Measurements from ENCODE around the gene ST6GAL1. TPM values are rescaled to one million over a fixed set of nuclear protein-coding genes. Genes with fewer than 3 reads are reported as not detected.

The ST6GAL1 gene
- total and polyA plus RNA-seq, 4 experiments from 2014 or later = 165 to 232 (median 197) TPM

- intact Hi-C loops (cut with micrococcal nuclease) = no loop called here
Observed at GRCh38 chr3:187107989-187108388, 177.7 kb downstream of the ST6GAL1 start.

DNA sequence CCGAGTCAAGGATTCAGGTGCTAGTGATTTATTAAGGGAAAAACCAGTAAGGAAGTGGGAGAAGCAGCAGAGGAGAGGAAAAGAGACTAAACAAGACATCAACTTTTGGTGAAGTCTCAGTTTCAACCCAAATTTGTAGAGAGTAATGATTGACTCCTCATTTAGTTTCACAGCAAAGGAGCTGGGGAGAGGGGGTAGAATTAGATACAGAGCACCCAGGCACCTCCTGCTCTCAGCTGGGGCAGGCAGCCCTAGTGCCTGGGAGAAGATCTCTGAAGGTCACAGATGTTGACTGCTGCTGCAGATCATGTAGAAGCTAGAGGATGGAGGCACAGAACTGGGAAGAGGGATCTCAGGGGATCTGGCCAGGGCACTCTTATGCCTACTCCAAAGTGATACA lies 179.8 kb downstream of the ST6GAL1 start:
- Histone ChIP-seq H3K27ac (ENCODE audit: low read depth, low read length) (no peak overlapping the region), H3K36me3 (ENCODE audit: insufficient read depth, low read length) (no peaks in the 10 kb centered on the region), H3K4me1 (ENCODE audit: insufficient read depth, low read length) (peaks cover 4% of the 10 kb centered on the region), H3K9me3 (ENCODE audit: control insufficient read depth in 1 of 2, low read length in 2 of 2) (no peaks in the 10 kb centered on the region), H3K27me3 (ENCODE audit: insufficient read depth, low read length) (no peaks in the 10 kb centered on the region), H3K4me3 (ENCODE audit: low read length in 2 of 2) (no peak overlapping the region)
- ChIA-PET CTCF (ENCODE audit: partially characterized antibody) (interaction anchor here (0.8 to 7.2 kb wide), 7 partner anchors 8 to 261 kb away, joined by 3 to 235 read pairs (median 4); partner anchors contain the start of gene RPL39L), POLR2A (ENCODE audit: partially characterized antibody) (interaction anchor here (0.9 kb wide), 1 partner anchor 32 kb away, joined by 3 read pairs; no protein-coding TSS in a partner anchor)
- intact Hi-C loops (cut with micrococcal nuclease) = loop anchor here (5.0 kb wide), 1 partner anchor 207 kb away; no protein-coding TSS in a partner anchor
- Mint-ChIP-seq H3K27ac (peak overlapping the region in 1 of 7 donors; percentile 19), H3K36me3 (no peaks in the 10 kb centered on the region), H3K4me1 (peaks cover 5 to 7% (median 6%) of the 10 kb centered on the region in 4 donors), H3K27me3 (no peaks in the 10 kb centered on the region), H3K4me3 (no peak overlapping the region), H3K9me3 (no peaks in the 10 kb centered on the region)
- no peak for DNase-seq

More at GRCh38 chr3:187107989-187108388, 177.7 kb downstream of the ST6GAL1 start:
- no peaks in the 10 kb centered on the region for H3K36me3 ChIP-seq (ENCODE audit: insufficient read depth, low read length)
- POLR2A ChIA-PET (ENCODE audit: partially characterized antibody) = no interaction called here
- no peak overlapping the region for H3K4me3 ChIP-seq (ENCODE audit: low read length in 2 of 2)
- no peaks in the 10 kb centered on the region for H3K9me3 ChIP-seq (ENCODE audit: control insufficient read depth in 1 of 2, low read length in 2 of 2)
- Mint-ChIP-seq H3K27me3 (no peaks in the 10 kb centered on the region), H3K4me1 (peaks cover 2 to 12% (median 4%) of the 10 kb centered on the region in 4 donors), H3K36me3 (no peaks in the 10 kb centered on the region), H3K4me3 (no peak overlapping the region), H3K27ac (peak overlapping the region in 1 of 7 donors; percentile 2), H3K9me3 (no peaks in the 10 kb centered on the region)
- CTCF ChIA-PET (ENCODE audit: partially characterized antibody) = interaction anchor here (0.9 to 3.1 kb wide), 3 partner anchors 43 to 259 kb away, joined by 3 to 11 read pairs (median 4); no protein-coding TSS in a partner anchor
- H3K4me1 ChIP-seq (ENCODE audit: insufficient read depth, low read length) = peaks cover 6% of the 10 kb centered on the region
- H3K27ac ChIP-seq (ENCODE audit: low read depth, low read length) = no peak overlapping the region
- H3K27me3 ChIP-seq (ENCODE audit: insufficient read depth, low read length) = no peaks in the 10 kb centered on the region
- no peak for DNase-seq

- Histone ChIP-seq H3K4me1 (ENCODE audit: insufficient read depth, low read length) (peaks cover 4% of the 10 kb centered on the region), H3K9me3 (ENCODE audit: control insufficient read depth in 1 of 2, low read length in 2 of 2) (no peaks in the 10 kb centered on the region), H3K27me3 (ENCODE audit: insufficient read depth, low read length) (no peaks in the 10 kb centered on the region), H3K27ac (ENCODE audit: low read depth, low read length) (no peak overlapping the region), H3K36me3 (ENCODE audit: insufficient read depth, low read length) (no peaks in the 10 kb centered on the region), H3K4me3 (ENCODE audit: low read length in 2 of 2) (no peak overlapping the region)
- H3K9me3 Mint-ChIP-seq = no peaks in the 10 kb centered on the region
- POLR2A ChIA-PET (ENCODE audit: partially characterized antibody) = interaction anchor here (0.8 to 3.4 kb wide), 14 partner anchors 10 to 269 kb away, joined by 3 to 31 read pairs (median 4); partner anchors contain the start of gene RPL39L
- no peaks in the 10 kb centered on the region for H3K36me3 Mint-ChIP-seq
- peak in 4 of 5 donors; percentile 45 to 54 (median 52) for DNase-seq
- peaks cover 5 to 7% (median 6%) of the 10 kb centered on the region in 4 donors for H3K4me1 Mint-ChIP-seq
- CTCF ChIA-PET (ENCODE audit: partially characterized antibody) = interaction anchor here (0.6 to 7.2 kb wide), 43 partner anchors 9 to 566 kb away, joined by 3 to 235 read pairs (median 6); partner anchors contain the start of gene RPL39L
- intact Hi-C loops (cut with micrococcal nuclease) = loop anchor here (1.0 to 5.0 kb wide), 6 partner anchors 26 to 264 kb away; partner anchors contain the start of gene RPL39L
- H3K27ac Mint-ChIP-seq = no peak overlapping the region
- no peaks in the 10 kb centered on the region for H3K27me3 Mint-ChIP-seq
- no peak overlapping the region for H3K4me3 Mint-ChIP-seq
Observed at GRCh38 chr3:187112934-187113793, 182.8 kb downstream of the ST6GAL1 start.

DNA sequence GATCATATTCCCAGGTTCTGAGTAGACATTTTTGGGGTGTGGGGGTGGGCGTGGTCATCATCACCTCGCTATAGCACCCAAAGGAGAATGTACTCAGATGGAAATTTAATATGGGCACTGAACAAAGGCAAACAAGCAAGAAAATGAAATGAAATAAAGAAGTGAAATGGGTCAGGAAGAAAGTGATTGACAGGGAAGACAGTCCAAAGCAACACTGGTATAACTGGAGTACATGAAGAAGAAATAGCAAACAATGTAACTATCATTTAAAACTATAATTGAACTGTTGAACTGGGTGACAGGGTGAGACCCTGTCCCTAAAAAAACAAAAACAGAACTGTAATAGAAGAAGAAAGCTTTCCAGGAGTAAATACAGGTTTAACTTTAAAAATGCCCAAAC lies 184.2 kb downstream of the ST6GAL1 start:
- H3K4me1 Mint-ChIP-seq = peaks cover 5 to 7% (median 6%) of the 10 kb centered on the region in 4 donors
- Histone ChIP-seq H3K9me3 (ENCODE audit: control insufficient read depth in 1 of 2, low read length in 2 of 2) (no peaks in the 10 kb centered on the region), H3K4me3 (ENCODE audit: low read length in 2 of 2) (no peak overlapping the region), H3K4me1 (ENCODE audit: insufficient read depth, low read length) (peaks cover 4% of the 10 kb centered on the region), H3K27me3 (ENCODE audit: insufficient read depth, low read length) (no peaks in the 10 kb centered on the region), H3K36me3 (ENCODE audit: insufficient read depth, low read length) (no peaks in the 10 kb centered on the region), H3K27ac (ENCODE audit: low read depth, low read length) (no peak overlapping the region)
- H3K27ac Mint-ChIP-seq = peak overlapping the region in 1 of 7 donors; percentile 85
- DNase-seq = no peak
- ChIA-PET CTCF (ENCODE audit: partially characterized antibody) (interaction anchor here (1.9 to 7.2 kb wide), 13 partner anchors 10 to 264 kb away, joined by 4 to 235 read pairs (median 18); partner anchors contain the start of gene RPL39L), POLR2A (ENCODE audit: partially characterized antibody) (interaction anchor here (0.6 to 3.4 kb wide), 5 partner anchors 10 to 135 kb away, joined by 3 to 31 read pairs (median 5); partner anchors contain the start of gene RPL39L)
- no peaks in the 10 kb centered on the region for H3K27me3 Mint-ChIP-seq
- H3K9me3 Mint-ChIP-seq = no peaks in the 10 kb centered on the region
- intact Hi-C loops (cut with micrococcal nuclease) = loop anchor here (5.0 kb wide), 1 partner anchor 203 kb away; no protein-coding TSS in a partner anchor
- H3K4me3 Mint-ChIP-seq = no peak overlapping the region
- no peaks in the 10 kb centered on the region for H3K36me3 Mint-ChIP-seq

- Mint-ChIP-seq H3K27me3 (no peaks in the 10 kb centered on the region), H3K27ac (peak overlapping the region in 1 of 7 donors; percentile 19), H3K4me1 (no peaks in the 10 kb centered on the region), H3K4me3 (no peak overlapping the region), H3K36me3 (no peaks in the 10 kb centered on the region), H3K9me3 (no peaks in the 10 kb centered on the region)
- no peak overlapping the region for H3K4me3 ChIP-seq (ENCODE audit: low read length in 2 of 2)
- DNase-seq = no peak
- H3K36me3 ChIP-seq (ENCODE audit: insufficient read depth, low read length) = no peaks in the 10 kb centered on the region
- no peaks in the 10 kb centered on the region for H3K9me3 ChIP-seq (ENCODE audit: control insufficient read depth in 1 of 2, low read length in 2 of 2)
- intact Hi-C loops (cut with micrococcal nuclease) = no loop called here
- H3K4me1 ChIP-seq (ENCODE audit: insufficient read depth, low read length) = no peaks in the 10 kb centered on the region
- H3K27me3 ChIP-seq (ENCODE audit: insufficient read depth, low read length) = no peaks in the 10 kb centered on the region
- no peak overlapping the region for H3K27ac ChIP-seq (ENCODE audit: low read depth, low read length)
- CTCF ChIA-PET (ENCODE audit: partially characterized antibody) = interaction anchor here (0.6 to 5.9 kb wide), 5 partner anchors 9 to 135 kb away, joined by 3 to 31 read pairs (median 14); partner anchors contain the start of gene RPL39L
- POLR2A ChIA-PET (ENCODE audit: partially characterized antibody) = interaction anchor here (0.9 to 1.3 kb wide), 2 partner anchors 8 to 11 kb away, joined by 3 read pairs; no protein-coding TSS in a partner anchor
Observed at GRCh38 chr3:187120326-187120725, 190.0 kb downstream of the ST6GAL1 start.

DNA sequence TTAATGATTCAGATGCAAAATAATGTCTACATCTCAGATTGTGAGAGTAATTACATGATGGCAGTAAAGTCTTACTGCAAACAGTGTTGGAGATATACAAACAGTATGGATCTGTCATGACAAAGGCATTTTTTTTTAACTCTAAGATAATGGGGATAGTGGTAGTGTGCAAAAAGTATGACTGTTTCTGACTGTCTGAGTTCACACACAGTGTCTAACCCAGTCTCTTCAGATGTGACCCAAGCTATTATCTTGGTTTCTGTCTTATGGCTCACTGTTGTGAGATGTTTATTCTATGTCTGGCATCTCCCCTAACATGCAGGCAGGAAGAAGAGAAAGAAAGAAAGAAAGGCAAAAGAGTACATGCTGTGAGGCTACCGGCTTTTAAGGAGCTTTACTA lies 191.9 kb downstream of the ST6GAL1 start:
- DNase-seq = no peak
- ChIA-PET CTCF (ENCODE audit: partially characterized antibody) (interaction anchor here (1.7 to 5.9 kb wide), 4 partner anchors 9 to 273 kb away, joined by 7 to 31 read pairs (median 18); partner anchors contain the start of gene RPL39L), POLR2A (ENCODE audit: partially characterized antibody) (interaction anchor here (1.0 kb wide), 1 partner anchor 17 kb away, joined by 3 read pairs; the partner anchor contains the start of gene RPL39L)
- Histone ChIP-seq H3K27ac (ENCODE audit: low read depth, low read length) (no peak overlapping the region), H3K4me3 (ENCODE audit: low read length in 2 of 2) (no peak overlapping the region), H3K9me3 (ENCODE audit: control insufficient read depth in 1 of 2, low read length in 2 of 2) (no peaks in the 10 kb centered on the region), H3K4me1 (ENCODE audit: insufficient read depth, low read length) (no peaks in the 10 kb centered on the region), H3K27me3 (ENCODE audit: insufficient read depth, low read length) (no peaks in the 10 kb centered on the region), H3K36me3 (ENCODE audit: insufficient read depth, low read length) (no peaks in the 10 kb centered on the region)
- Mint-ChIP-seq H3K9me3 (peaks cover 0 to 4% (median 0%) of the 10 kb centered on the region in 8 donors), H3K27me3 (no peaks in the 10 kb centered on the region), H3K27ac (no peak overlapping the region), H3K4me1 (peaks cover 0 to 2% (median under 1%) of the 10 kb centered on the region in 4 donors), H3K36me3 (peaks cover 0 to 6% of the 10 kb centered on the region in 2 donors), H3K4me3 (no peak overlapping the region)
- intact Hi-C loops (cut with micrococcal nuclease) = no loop called here

Measured in CD4-positive, alpha-beta memory T cell (primary cell).